PFSK-1 (cell line): Measurements from ENCODE around the gene IFI27.

ENCODE experiments used
- POLR2AphosphoS5 ChIP-seq: IDR thresholded peaks from 2 replicates; pipeline ENCODE4 v1.6.1; 2012; ENCODE audit warnings: low read depth, mild to moderate bottlenecking, control low read depth, low read length, moderate library complexity
- REST ChIP-seq, 2 experiments: IDR thresholded peaks; 2 replicates each; pipeline versions ENCODE4 v1.6.1 to v1.8.0; 2011 to 2012; ENCODE audit warnings: low read depth in 2 of 2, low read length in 2 of 2, control low read depth in 1 of 2, inconsistent platforms in 1 of 2, mild to moderate bottlenecking in 1 of 2, moderate library complexity in 1 of 2; ENCODE audit not compliant: insufficient read depth in 1 of 2
- TAF1 ChIP-seq: IDR thresholded peaks from 2 replicates; pipeline ENCODE4 v1.6.1; 2012; ENCODE audit warnings: low read length, control low read depth, borderline replicate concordance; ENCODE audit not compliant: insufficient read depth

DNA sequence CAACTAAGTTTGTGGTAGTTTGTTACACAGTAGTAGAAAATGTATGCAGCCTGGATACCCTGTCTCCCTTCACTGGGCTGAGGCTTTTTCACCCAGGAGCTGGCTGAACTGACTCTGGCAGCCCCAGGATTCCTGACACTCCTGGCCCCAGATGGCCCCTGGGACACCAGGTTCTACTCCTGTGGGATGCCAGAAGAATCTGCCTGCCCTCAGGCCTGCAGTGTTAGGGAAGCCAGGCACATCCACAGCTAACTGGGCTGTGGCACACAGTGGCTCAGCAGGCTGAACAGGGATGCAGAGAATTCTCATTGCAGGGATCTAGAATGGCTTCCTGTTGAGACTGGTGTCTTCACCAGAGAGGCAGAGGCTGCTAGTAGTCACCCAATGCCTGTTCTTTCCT is 8.5 kb downstream of the IFI27 start:
- TF ChIP-seq REST (IDR thresholded peaks at IDR 0.05; ENCODE audit: insufficient read depth in 1 of 2, low read depth in 2 of 2, low read length in 2 of 2) (no peak), POLR2AphosphoS5 (no peak), TAF1 (no peak)
